K562 (cell line): ENCODE results near the gene GNB2. TPM values are rescaled to one million over a fixed set of nuclear protein-coding genes. Genes with fewer than 3 reads are reported as not detected.

ENCODE experiments used
- CXXC5 ChIP-seq: fragments of 250-450 bp; sonication (Bioruptor Pico); IDR thresholded peaks from 2 replicates; pipeline ENCODE4 v1.8.0; 2022; ENCODE audit warnings: inconsistent platforms, mild to moderate bottlenecking, moderate library complexity
- DDX20 ChIP-seq: fragments of 450-650 bp; IDR thresholded peaks from 2 replicates; pipeline ENCODE4 v1.6.1; 2016; ENCODE audit warnings: missing genetic modification characterization, low read depth, mild to moderate bottlenecking, missing compliant biosample characterization, moderate library complexity
- DMBX1 ChIP-seq: fragments of 250-450 bp; sonication (Bioruptor Pico); IDR thresholded peaks from 2 replicates; pipeline ENCODE4 v1.8.0; 2022; ENCODE audit warnings: inconsistent platforms, mild to moderate bottlenecking, moderate library complexity, borderline replicate concordance
- E2F3 ChIP-seq: fragments of 250-450 bp; sonication (Bioruptor Pico); IDR thresholded peaks from 2 replicates; pipeline ENCODE4 v1.4.0; 2020; ENCODE audit warnings: mild to moderate bottlenecking
- ETV5 ChIP-seq: sonication (generic); formaldehyde crosslinking; IDR thresholded peaks from 2 replicates; pipeline ENCODE4 v1.4.0; 2020; ENCODE audit warnings: low read depth, mild to moderate bottlenecking, missing genetic modification reagents
- FOXM1 ChIP-seq, 2 experiments: fragments of 450-650 bp in 1 of 2; sonication (generic) in 1 of 2; formaldehyde crosslinking in 1 of 2; IDR thresholded peaks; 2 replicates each; pipeline versions ENCODE4 v1.6.1 to v1.9.0; 2017 to 2022; ENCODE audit warnings: low read depth in 2 of 2, mild to moderate bottlenecking in 2 of 2, missing genetic modification reagents in 1 of 2, moderate library complexity in 1 of 2
- GTF2A2 ChIP-seq: IDR thresholded peaks from 2 replicates; pipeline ENCODE4 v1.6.1; 2016; ENCODE audit warnings: mild to moderate bottlenecking, missing genetic modification characterization, missing compliant biosample characterization
- HLTF ChIP-seq: fragments of 450-650 bp; IDR thresholded peaks from 2 replicates; pipeline ENCODE4 v1.6.1; 2016
- HMG20A ChIP-seq: fragments of 450-650 bp; formaldehyde crosslinking; conservative IDR thresholded peaks from 2 replicates; pipeline ENCODE4 v1.4.0; 2020; ENCODE audit warnings: mild to moderate bottlenecking, mixed read lengths
- HMGXB4 ChIP-seq: sonication (generic); formaldehyde crosslinking; IDR thresholded peaks from 2 replicates; pipeline ENCODE4 v1.8.1; 2023; ENCODE audit warnings: mild to moderate bottlenecking, missing genetic modification reagents
- NFE2 ChIP-seq: IDR thresholded peaks from 2 replicates; pipeline ENCODE4 v1.6.1; 2014; ENCODE audit warnings: antibody characterized with exemption, low read depth
- NR2C1 ChIP-seq, 2 experiments: fragments of 450-650 bp; IDR thresholded peaks; 2 replicates each; pipeline ENCODE4 v1.6.1; 2017; ENCODE audit warnings: mild to moderate bottlenecking in 2 of 2, antibody characterized with exemption in 1 of 2, inconsistent platforms in 1 of 2, missing compliant biosample characterization in 1 of 2, missing genetic modification characterization in 1 of 2
- NR4A1 ChIP-seq, 2 experiments: fragments of 250-450 bp in 1 of 2; fragments of 450-650 bp in 1 of 2; sonication (Bioruptor Pico) in 1 of 2; IDR thresholded peaks; 2 replicates each; pipeline versions ENCODE4 v1.4.0 to v1.6.1; 2016 to 2020; ENCODE audit warnings: mild to moderate bottlenecking in 2 of 2, missing compliant biosample characterization in 1 of 2, missing genetic modification characterization in 1 of 2, moderate library complexity in 1 of 2
- NUFIP1 ChIP-seq: fragments of 450-650 bp; IDR thresholded peaks from 2 replicates; pipeline ENCODE4 v1.6.1; 2018; ENCODE audit not compliant: partially characterized antibody
- POLR2A ChIP-seq: fragments of 450-650 bp; conservative IDR thresholded peaks from 2 replicates; pipeline ENCODE4 v1.6.1; 2016
- POLR2H ChIP-seq: IDR thresholded peaks from 2 replicates; pipeline ENCODE4 v1.6.1; 2016; ENCODE audit warnings: missing genetic modification characterization, low read depth, mild to moderate bottlenecking, control low read depth, missing compliant biosample characterization, moderate library complexity
- PRMT5 ChIP-seq: sonication (generic); formaldehyde crosslinking; IDR thresholded peaks from 2 replicates; pipeline ENCODE4 v1.5.0; 2020; ENCODE audit warnings: missing genetic modification reagents
- RAD51 ChIP-seq: fragments of 450-650 bp; IDR thresholded peaks from 2 replicates; pipeline ENCODE4 v1.7.1; 2016; ENCODE audit warnings: low read depth, mild to moderate bottlenecking, borderline replicate concordance
- RBBP5 ChIP-seq: fragments of 200-600 bp; sonication (generic); IDR thresholded peaks from 2 replicates; pipeline ENCODE4 v1.6.1; 2012; ENCODE audit warnings: borderline replicate concordance, mild to moderate bottlenecking, low read length, control low read depth, inconsistent platforms; ENCODE audit not compliant: insufficient read depth, poor library complexity, severe bottlenecking
- RFX7 ChIP-seq: fragments of 250-450 bp; sonication (Bioruptor Pico); IDR thresholded peaks from 2 replicates; pipeline ENCODE4 v1.5.1; 2021; ENCODE audit warnings: mild to moderate bottlenecking
- THRAP3 ChIP-seq: fragments of 450-650 bp; IDR thresholded peaks from 2 replicates; pipeline ENCODE4 v1.6.1; 2016; ENCODE audit warnings: mild to moderate bottlenecking, inconsistent platforms, borderline replicate concordance
- ZNF133 ChIP-seq: fragments of 250-450 bp; sonication (Bioruptor Pico); IDR thresholded peaks from 2 replicates; pipeline ENCODE4 v1.4.0; 2020; ENCODE audit warnings: mild to moderate bottlenecking
- ZNF143 ChIP-seq: sonication (generic); formaldehyde crosslinking; IDR thresholded peaks from 2 replicates; pipeline ENCODE4 v1.9.0; 2022; ENCODE audit warnings: mild to moderate bottlenecking, missing genetic modification reagents
- ZNF263 ChIP-seq: sonication (generic); formaldehyde crosslinking; IDR thresholded peaks from 2 replicates; pipeline ENCODE4 v1.8.0; 2022; ENCODE audit warnings: mild to moderate bottlenecking, missing genetic modification reagents, borderline replicate concordance
- ZNF324 ChIP-seq: fragments of 250-450 bp; sonication (Bioruptor Pico); IDR thresholded peaks from 2 replicates; pipeline ENCODE4 v1.4.0; 2020; ENCODE audit warnings: mild to moderate bottlenecking
- ZNF395 ChIP-seq: fragments of 200-800 bp; sonication (Bioruptor generic); IDR thresholded peaks from 2 replicates; pipeline ENCODE4 v1.6.1; 2017; ENCODE audit warnings: missing genetic modification characterization, missing compliant biosample characterization
- ZNF561 ChIP-seq: fragments of 450-650 bp; formaldehyde crosslinking; conservative IDR thresholded peaks from 2 replicates; pipeline ENCODE4 v1.4.0; 2020; ENCODE audit warnings: mild to moderate bottlenecking, moderate library complexity
- ZNF583 ChIP-seq: fragments of 250-450 bp; sonication (Bioruptor Pico); IDR thresholded peaks from 2 replicates; pipeline ENCODE4 v1.4.0; 2020
- ZZZ3 ChIP-seq: fragments of 450-650 bp; IDR thresholded peaks from 2 replicates; pipeline ENCODE4 v1.6.1; 2016; ENCODE audit warnings: antibody characterized with exemption, mild to moderate bottlenecking, moderate library complexity
- polyA plus RNA-seq, 8 experiments: library from polyadenylated mRNA; depleted of rRNA in 4 of 8; stranded (reverse) in 5 of 8; unstranded in 3 of 8; fragments of >200 nt; fragmentation: Nextera tagmentation in 2 of 8; fragmentation: Illumina TruSeq in 1 of 8; extraction: Ambion mirVana in 2 of 8; extraction: Trizol in 1 of 8; gene quantifications; 2 replicates each; pipeline versions ENCODE4 v1.2.1 to v1.2.3, GENCODE V29; 2011 to 2014; ENCODE audit warnings: inconsistent platforms in 1 of 8, missing spikeins in 1 of 8
- total RNA-seq, 7 experiments: library from RNA; depleted of rRNA in 6 of 7; stranded (reverse); fragments of >200 nt in 6 of 7; fragmentation: Illumina TruSeq in 2 of 7; extraction: Trizol in 2 of 7; gene quantifications; 2 replicates each; pipeline versions ENCODE4 v1.2.1 to v1.2.3, GENCODE V29; 2011 to 2021; ENCODE audit warnings: low replicate concordance in 1 of 7

GNB2 gene
- total and polyA plus RNA-seq, 9 of the 15 experiments (the other 6 are each of a cell fraction or from before 2014, with no cell fraction given) = 0.65 to 320 (median 104) TPM

GRCh38 chr7:100642534-100642907 lies 31.0 kb upstream of the GNB2 start (continued):
- TF ChIP-seq POLR2H (tag) = no peak
- no peak for TF ChIP-seq DMBX1 (CRISPR knock-in tag)
- no peak for TF ChIP-seq RAD51
- TF ChIP-seq RFX7 (CRISPR knock-in tag) = no peak
- TF ChIP-seq ZNF395 (CRISPR knock-in tag) = no peak
- TF ChIP-seq ZNF583 (CRISPR knock-in tag) = no peak
- no peak for TF ChIP-seq ZNF561 (CRISPR knock-in tag)
- no peak for TF ChIP-seq NR2C1 (IDR thresholded peaks at IDR 0.05)
- TF ChIP-seq NR2C1 (tag; IDR thresholded peaks at IDR 0.05) = no peak
- TF ChIP-seq NR4A1 (CRISPR knock-in tag; IDR thresholded peaks at IDR 0.05) = no peak
- no peak for TF ChIP-seq NR4A1 (tag; IDR thresholded peaks at IDR 0.05)
- TF ChIP-seq NFE2 = no peak
- peak; percentile 76 for TF ChIP-seq POLR2A
- no peak for TF ChIP-seq FOXM1 (IDR thresholded peaks at IDR 0.05; ENCODE audit: low read depth)
- TF ChIP-seq FOXM1 (CRISPR knock-in tag; IDR thresholded peaks at IDR 0.05; ENCODE audit: low read depth) = no peak
- TF ChIP-seq THRAP3 = no peak
- TF ChIP-seq RBBP5 = peak; percentile 21
- TF ChIP-seq CXXC5 = 0 out of 2 replicates have a peak, but pooled peaks have one; percentile 11
- TF ChIP-seq NUFIP1 = no peak
- no peak for TF ChIP-seq GTF2A2 (tag)
- no peak for TF ChIP-seq ZNF143 (CRISPR knock-in tag)
- no peak for TF ChIP-seq ZNF324 (CRISPR knock-in tag)
- TF ChIP-seq ZNF263 (CRISPR knock-in tag) = peak; percentile 39; the same call in 1 of the 2 replicates
- TF ChIP-seq ZNF133 = no peak
- no peak for TF ChIP-seq DDX20
- TF ChIP-seq HLTF = no peak
- TF ChIP-seq ETV5 (CRISPR knock-in tag) = no peak; the same call in 1 of the 2 replicates
- TF ChIP-seq HMG20A (CRISPR knock-in tag) = no peak
- TF ChIP-seq PRMT5 (CRISPR knock-in tag) = no peak
- 0 out of 2 replicates have a peak, but pooled peaks have one; percentile 37 for TF ChIP-seq HMGXB4 (CRISPR knock-in tag)
- no peak for TF ChIP-seq ZZZ3
- no peak for TF ChIP-seq E2F3 (CRISPR knock-in tag)
